ENCODE data around the gene ATP6V1F.

ATP6V1F gene

DNA sequence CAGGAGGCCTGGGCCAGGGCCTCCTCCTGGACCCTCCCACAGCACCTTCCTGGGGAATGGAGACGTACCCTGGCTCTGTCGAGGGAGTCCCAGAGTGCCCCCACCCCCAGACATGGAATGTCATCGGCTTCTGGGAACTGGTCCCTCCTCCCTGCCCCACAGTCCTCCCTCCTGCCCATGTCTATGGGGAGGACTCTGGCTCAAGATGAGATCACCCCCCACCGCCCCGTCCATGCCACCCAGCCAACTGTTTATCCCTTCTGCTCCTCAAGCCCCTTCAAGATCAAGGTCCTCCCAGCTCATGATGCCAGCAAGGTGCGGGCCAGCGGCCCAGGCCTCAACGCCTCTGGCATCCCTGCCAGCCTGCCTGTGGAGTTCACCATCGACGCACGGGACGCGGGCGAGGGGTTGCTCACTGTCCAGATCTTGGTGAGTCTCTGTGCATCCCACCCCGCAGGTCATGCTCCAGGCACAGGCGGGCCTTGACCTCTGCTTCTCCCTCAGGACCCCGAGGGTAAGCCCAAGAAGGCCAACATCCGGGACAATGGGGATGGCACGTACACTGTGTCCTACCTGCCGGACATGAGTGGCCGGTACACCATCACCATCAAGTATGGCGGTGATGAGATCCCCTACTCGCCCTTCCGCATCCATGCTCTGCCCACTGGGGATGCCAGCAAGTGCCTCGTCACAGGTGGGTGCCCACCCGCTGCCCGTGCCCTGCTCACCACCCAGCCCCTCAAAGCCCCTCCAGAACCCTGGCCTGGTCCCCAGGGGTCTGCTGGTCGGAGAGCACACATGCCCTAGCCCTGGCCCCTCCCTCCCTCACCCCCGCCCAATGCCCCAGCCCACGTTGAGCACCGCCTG lies 14.1 kb upstream of the ATP6V1F start:
- no peak for FAIRE-seq
- no peak for DNase-seq (ENCODE audit: low spot score)

DNA sequence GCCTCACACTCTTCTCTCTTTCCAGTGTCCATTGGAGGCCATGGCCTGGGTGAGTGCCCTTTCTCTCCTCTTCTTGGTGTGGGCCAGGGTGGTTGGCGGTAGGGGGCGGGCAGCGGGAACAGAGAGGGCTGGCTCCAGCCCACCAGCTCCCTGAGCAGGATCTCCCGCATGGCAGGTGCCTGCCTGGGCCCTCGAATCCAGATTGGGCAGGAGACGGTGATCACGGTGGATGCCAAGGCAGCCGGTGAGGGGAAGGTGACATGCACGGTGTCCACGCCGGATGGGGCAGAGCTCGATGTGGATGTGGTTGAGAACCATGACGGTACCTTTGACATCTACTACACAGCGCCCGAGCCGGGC lies 13.5 kb upstream of the ATP6V1F start:
- FAIRE-seq (no peak), DNase-seq (ENCODE audit: low spot score) (no peak)

GRCh38 chr7:128849804-128850490 lies 12.7 kb upstream of the ATP6V1F start:
- FAIRE-seq (no peak), DNase-seq (ENCODE audit: low spot score) (no peak)

GRCh38 chr7:128852537-128853254 lies 10.0 kb upstream of the ATP6V1F start:
- no peak for FAIRE-seq
- no peak for DNase-seq (ENCODE audit: low spot score)

GRCh38 chr7:128853799-128854198 lies 8.9 kb upstream of the ATP6V1F start:
- FAIRE-seq (no peak), DNase-seq (ENCODE audit: low spot score) (no peak)

GRCh38 chr7:128854396-128854795 lies 8.3 kb upstream of the ATP6V1F start:
- DNase-seq (ENCODE audit: low spot score) (no peak), FAIRE-seq (no peak)

- DNase-seq (ENCODE audit: low spot score) (no peak), FAIRE-seq (no peak)
Measured at GRCh38 chr7:128855559-128855958, 7.1 kb upstream of the ATP6V1F start.

DNA sequence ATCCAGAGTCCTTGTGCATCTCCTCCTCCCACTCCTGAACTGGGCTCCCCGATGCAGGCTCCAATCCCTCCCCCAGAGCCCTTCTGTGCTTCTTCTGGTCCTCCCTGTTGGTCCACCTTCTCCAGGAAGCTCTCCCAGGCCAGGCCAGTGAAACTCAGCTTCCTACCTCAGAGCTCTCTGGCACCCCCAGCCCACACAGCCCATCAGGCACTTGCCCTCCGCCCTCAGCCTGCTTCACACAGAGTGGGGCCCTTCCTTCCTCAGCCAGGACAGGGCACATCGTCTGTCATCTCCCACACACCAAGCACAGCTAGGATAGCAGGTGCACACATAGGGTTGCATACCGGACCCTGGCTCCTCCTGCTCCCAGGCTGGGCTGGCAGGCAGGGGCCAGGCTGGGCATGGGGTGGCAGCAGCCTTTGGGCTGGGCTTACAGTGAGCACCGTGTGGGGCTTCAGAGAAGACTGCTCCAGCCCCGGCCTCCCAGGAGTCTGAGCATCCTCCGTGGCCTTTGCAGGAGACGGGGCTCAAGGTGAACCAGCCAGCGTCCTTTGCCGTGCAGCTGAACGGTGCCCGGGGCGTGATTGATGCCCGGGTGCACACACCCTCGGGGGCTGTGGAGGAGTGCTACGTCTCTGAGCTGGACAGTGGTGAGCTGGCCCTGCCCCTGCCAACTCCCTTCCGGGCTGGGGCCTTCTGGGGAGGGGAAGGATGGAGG lies 6.5 kb upstream of the ATP6V1F start:
- no peak for FAIRE-seq
- DNase-seq (ENCODE audit: low spot score): no peak

DNA sequence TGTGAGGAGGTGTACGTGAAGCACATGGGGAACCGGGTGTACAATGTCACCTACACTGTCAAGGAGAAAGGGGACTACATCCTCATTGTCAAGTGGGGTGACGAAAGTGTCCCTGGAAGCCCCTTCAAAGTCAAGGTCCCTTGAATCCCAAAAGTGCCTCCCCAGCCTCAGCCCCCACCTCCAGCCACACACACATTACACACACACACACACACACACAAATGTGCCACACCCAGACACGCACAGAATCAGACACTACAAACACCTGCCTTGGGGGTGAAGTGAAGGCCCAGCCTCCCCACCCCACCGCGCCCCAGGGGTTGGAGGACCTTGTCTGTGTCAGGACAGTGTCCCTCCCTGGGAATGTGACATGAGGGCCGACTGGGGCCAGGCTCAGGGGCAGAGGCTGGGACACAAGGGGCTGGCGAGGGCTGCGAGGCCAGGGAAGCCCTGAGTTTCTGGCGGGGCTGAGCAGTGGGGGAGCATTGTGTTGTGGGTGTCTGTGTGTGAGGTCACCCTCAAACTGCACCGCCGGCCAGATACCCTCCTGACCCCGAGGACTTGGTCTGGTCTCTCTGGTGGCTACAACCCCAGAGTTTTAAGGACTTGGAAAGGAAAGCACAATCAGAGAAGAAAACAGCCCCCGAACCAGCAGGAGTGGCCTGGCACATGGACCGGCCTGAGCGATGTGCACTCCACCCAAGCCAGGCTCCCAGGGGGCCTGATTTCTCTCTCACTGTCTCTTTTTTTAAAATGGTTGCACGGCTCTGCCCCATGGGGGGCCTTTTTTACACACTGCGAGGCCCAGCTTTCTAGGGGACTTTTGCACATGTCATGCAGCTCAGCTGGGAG lies 4.0 kb upstream of the ATP6V1F start:
- DNase-seq (ENCODE audit: low spot score) (no peak), FAIRE-seq (no peak)

DNA sequence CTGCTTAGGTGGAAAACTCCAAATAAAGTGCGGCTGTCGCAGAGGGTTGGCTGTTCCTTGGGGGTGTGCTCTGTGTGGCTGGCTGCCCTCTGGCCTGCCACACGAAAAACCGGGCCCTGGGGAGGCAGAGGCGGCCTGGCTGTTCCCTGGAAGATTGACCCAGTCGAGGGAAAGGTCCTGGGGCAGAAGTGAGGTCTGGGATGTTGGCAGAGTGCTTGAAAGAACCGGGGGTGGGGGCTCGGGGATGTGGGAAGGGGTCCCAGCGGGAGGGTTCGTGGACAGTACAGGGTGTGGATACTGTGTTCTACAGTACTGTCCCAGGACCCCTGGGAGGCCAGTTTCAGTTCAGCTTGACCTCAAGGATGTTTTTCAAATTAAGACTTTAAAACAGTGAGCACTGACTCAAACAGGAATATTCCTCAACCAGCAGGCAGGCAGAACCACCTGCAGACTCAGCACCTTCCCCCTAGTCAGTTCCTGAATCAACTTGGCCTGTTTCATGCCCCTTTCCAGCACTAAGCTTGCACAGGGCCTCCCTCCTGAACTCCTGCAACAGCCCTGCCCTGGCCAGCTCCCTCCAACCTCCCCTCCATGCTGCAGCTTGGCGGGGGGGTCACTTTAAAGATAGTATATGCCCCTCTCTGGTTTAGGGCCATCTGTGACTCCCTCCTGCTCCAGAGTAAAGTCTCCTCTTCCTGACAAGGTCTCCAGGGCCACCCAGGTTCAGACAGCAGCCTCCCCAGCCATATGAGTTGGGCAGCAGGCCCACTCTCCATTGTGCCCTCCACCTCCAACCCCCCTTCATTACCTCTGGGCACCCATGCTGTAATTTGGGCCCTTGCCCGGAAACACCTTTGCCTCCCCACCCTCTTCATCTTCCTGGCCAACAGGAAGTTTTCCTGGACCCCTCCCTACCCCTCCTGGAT lies 3.2 kb upstream of the ATP6V1F start:
- no peak for DNase-seq (ENCODE audit: low spot score)
- FAIRE-seq: no peak

DNA sequence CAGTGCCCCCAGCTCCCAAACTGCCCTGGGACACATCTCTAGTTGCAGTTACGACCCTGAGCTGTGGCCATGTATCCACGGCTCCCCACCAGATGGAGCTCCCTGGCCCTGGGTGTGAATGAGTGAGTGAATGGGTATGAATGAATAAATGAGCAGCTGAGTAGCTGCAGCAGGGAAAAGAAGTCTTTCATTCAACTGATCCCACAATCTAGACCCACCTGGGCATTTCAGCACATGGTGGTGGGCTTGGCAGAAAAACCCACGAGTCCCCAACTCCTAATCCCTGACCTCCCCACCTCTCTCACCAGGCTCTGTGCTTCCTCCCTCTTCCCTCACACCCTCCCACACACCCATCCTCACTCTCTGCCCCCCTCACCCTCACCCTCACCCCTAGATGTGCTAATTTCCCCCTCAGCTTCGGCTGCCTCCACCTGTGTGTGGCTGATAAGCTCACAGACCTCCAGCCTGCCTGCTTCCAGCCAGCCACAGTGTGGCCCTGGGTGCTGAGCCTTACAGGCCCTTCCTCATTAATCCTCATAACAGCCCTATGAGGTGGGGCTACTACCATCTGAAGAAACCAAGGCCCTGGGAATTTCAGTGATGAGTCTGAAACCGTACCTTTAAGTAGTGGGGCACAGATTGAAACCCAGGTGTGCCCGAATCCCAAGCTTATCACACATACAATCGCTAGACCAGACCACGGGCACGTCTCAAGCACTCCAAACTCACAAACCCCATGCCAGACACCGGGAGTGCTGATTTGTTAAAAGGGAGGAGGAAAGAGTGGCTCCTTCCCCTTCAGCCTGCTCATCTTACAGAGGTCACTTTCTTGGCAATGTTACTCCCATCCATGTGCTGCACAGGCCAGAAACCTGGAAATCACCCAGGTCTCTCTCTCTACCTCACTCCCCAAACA lies 2.2 kb upstream of the ATP6V1F start:
- DNase-seq (ENCODE audit: low spot score): peak; percentile 20
- FAIRE-seq: no peak

- no peak for FAIRE-seq
Measured at GRCh38 chr7:128861957-128862570, 592 bp upstream of the ATP6V1F start.

DNA sequence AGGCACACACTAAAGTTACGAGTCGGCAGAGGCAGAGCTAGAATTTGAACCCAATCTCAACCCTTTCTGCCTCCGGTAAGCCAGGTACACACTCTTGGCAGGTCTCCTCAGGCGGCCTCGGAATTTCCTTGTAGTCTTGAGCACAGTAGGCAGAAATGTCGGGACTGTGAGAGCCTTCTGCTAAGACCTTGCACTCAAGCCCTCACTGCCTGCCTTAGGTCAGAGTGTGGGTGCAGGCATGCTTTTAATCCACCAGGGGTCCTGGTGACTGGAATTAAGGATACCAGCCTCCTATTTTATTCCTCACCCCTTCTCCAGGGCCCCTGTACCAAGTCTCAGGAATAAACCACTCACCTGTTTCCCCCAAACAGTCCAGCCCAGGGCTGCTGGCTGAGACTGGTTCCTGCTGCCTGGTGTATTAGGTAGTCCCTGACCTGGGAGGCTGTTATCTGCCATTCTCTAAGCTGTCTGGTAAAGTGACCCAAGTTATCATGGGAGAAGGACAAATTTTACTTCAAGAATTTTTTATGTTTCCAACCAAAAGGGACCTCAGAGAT lies 855 bp downstream of the ATP6V1F start:
- FAIRE-seq (no peak), DNase-seq (ENCODE audit: low spot score) (peak; percentile 58)

More at GRCh38 chr7:128861957-128862570, 592 bp upstream of the ATP6V1F start:
- DNase-seq (ENCODE audit: low spot score): no peak

GRCh38 chr7:128865303-128865702 lies 2.6 kb downstream of the ATP6V1F start:
- FAIRE-seq: no peak
- DNase-seq (ENCODE audit: low spot score): no peak

GRCh38 chr7:128865996-128866877 lies 3.6 kb downstream of the ATP6V1F start:
- no peak for FAIRE-seq

GRCh38 chr7:128867241-128867640 lies 4.6 kb downstream of the ATP6V1F start:
- FAIRE-seq (no peak), DNase-seq (ENCODE audit: low spot score) (no peak)

More at GRCh38 chr7:128865996-128866877, 3.6 kb downstream of the ATP6V1F start:
- DNase-seq (ENCODE audit: low spot score): no peak
